Measurements from ENCODE around the gene CASP8AP2. TPM values are rescaled to one million over a fixed set of nuclear protein-coding genes. Genes with fewer than 3 reads are reported as not detected.

The CASP8AP2 gene
- total and polyA plus RNA-seq, 2 of the 13 experiments (the other 11 are each of a cell fraction or from before 2014, with no cell fraction given), result 5.7 to 13.5 TPM

- 0 out of 2 replicates have a peak, but pooled peaks have one; percentile 82 for TF ChIP-seq PRDM4 (CRISPR knock-in tag; IDR thresholded peaks at IDR 0.05; ENCODE audit: borderline replicate concordance)
- peak; percentile 81; the same call in 1 of the 2 replicates for TF ChIP-seq ZNF367 (CRISPR knock-in tag; IDR thresholded peaks at IDR 0.05; ENCODE audit: borderline replicate concordance)
- TF ChIP-seq SATB2 (CRISPR knock-in tag; IDR thresholded peaks at IDR 0.05), result peak; percentile 84; the same call in 1 of the 2 replicates
- TF ChIP-seq ERF (CRISPR knock-in tag; IDR thresholded peaks at IDR 0.05), result peak; percentile 96
- peak; percentile 60 for TF ChIP-seq TEAD3 (CRISPR knock-in tag; optimal IDR thresholded peaks at IDR 0.05; ENCODE audit: borderline replicate concordance)
- peak; percentile 94 for TF ChIP-seq STAT5B (CRISPR knock-in tag; IDR thresholded peaks at IDR 0.05)
- no peak for TF ChIP-seq POLR2G (IDR thresholded peaks at IDR 0.05; ENCODE audit: low read depth, low read length)
- peak; percentile 61; the same call in 1 of the 2 replicates for TF ChIP-seq ARID5B (CRISPR knock-in tag; IDR thresholded peaks at IDR 0.05)
- peak; percentile 75; the same call in 1 of the 2 replicates for TF ChIP-seq NFKBIZ (CRISPR knock-in tag; IDR thresholded peaks at IDR 0.05)
- peak; percentile 58 for TF ChIP-seq ZNF574 (CRISPR knock-in tag; IDR thresholded peaks at IDR 0.05)
- TF ChIP-seq ZNF557 (CRISPR knock-in tag; IDR thresholded peaks at IDR 0.05), result peak; percentile 87; the same call in 1 of the 2 replicates
- no peak for TF ChIP-seq GLI4 (CRISPR knock-in tag; IDR thresholded peaks at IDR 0.05; ENCODE audit: borderline replicate concordance)
- TF ChIP-seq ZHX2 (IDR thresholded peaks at IDR 0.05; ENCODE audit: low read depth), result no peak
- TF ChIP-seq ZHX2 (CRISPR knock-in tag; IDR thresholded peaks at IDR 0.05; ENCODE audit: borderline replicate concordance), result peak; percentile 80; the same call in 1 of the 2 replicates
Observed at GRCh38 chr6:89895276-89895874, 65.7 kb downstream of the CASP8AP2 start (continued).

Measured in HepG2 (cell line).